Hematopoietic multipotent progenitor cell treated with erythropoietin and hydrocortisone succinate and interleukin-3 and kit ligand, for 6 days (in vitro differentiated cells): ENCODE results near the gene HOXA13.

ENCODE experiments used
- DNase-seq: peaks from one replicate; pipeline ENCODE4 v3.0.0-alpha.2; 2015

The HOXA13 gene

DNA sequence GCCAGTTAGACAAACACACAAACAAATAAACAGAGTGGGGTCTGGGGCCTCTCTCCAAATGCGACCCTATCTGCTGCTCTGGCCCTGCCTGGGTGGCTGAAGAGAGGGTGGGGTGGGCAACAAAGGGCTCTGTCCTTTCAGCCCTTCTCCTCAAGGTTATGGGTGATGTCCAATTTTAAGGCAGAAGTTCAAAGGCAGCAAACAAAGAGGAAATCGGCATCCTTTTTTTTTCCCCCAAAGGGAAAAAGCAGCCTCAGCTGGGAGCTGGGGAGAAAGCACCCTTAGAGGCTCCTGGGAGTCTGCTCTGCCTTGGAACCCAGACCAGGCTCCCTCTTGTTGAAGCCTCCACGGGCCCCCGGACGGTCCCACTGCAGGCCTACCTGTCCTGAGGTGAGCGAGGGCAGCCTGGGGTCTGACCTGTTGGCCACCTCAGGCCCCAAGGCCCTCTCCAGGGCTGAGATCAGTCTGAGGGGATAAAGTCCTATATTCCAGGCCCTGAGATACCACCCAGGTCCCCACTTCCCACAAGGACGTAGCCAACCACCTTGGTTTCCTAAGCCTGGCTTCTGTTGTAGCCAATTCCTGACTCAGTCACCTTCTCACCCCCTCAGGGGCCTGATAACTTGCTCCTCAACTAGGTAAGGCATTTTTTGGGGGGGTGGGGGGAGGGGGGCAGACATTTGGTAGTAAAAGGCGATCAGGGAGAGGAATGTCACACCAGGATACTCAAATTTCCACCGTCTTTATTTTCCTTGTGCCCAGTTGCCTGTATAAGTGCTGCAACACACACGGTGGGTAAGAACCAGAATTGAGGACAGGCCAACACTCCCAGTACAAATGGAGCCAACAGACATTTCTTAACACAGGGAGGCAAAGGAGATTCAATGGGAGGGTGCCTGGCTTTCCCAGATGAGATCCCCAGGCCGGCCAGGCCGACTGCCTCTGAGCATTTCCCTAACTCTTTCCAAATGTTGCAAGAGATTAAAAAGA, 19.2 kb downstream of the HOXA13 start:
- no peak for DNase-seq

DNA sequence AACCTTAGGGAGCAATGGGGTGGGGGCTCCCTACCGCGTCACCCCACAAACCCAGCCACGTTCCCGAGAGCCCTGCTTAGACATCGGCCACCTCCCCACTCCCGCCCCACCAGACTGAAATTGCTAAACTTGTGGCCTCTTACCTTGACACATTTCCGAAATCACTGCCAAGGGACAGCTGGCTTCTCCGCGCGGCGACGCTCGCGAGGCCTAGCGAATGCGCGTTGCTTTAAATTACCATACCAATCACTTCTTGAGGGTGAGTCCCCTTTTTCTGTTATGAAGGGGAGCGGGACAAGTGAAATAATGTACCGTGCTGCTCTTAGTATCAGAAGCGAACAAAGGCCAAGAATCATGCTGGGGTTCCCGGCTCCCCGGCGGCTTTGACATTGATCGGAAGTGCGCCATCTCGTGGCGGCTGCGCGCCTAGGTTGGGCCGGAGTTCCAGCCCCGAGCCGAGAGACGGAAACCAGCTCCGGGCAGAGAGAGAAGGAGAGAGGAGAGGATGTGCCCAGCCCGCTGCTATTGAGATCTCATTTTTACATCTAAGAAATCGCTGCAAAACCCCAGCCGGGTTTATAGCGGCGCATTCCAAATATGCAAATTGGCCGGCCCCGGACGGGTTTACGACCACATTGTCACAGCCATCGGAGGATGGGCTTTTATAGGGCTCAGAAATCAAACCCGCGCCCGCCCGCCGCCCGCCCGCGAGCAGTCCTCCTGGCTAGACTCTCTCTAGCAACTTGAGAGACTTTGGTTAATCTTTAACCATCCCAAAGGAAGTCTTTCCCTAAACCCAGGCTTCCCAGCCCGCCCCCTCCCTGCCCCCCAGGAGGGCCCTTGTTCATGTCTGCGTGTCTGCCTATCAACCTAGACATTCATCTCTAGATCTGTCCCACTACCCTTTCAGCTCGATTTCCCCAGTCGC, 20.1 kb downstream of the HOXA13 start:
- peak; percentile 86 for DNase-seq

DNA sequence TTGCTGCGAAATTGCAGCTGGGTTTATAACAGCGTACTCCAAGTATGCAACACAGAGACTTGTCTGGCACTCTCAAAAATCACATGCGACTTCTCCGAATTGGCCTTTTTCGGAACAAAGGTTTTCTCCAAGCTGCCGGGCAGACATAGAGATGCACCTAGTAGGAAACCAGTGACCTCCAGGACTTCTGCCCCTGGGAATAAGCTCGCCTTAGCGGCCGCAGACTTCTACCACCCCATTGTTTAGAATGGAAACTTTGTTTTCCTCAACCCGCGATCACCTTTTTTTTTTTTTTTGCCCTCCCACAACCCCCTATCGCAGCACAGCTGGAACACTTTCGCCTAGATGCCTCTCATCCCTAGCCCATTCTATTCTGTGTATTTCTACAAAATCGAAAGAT, 20.9 kb downstream of the HOXA13 start:
- no peak for DNase-seq

DNA sequence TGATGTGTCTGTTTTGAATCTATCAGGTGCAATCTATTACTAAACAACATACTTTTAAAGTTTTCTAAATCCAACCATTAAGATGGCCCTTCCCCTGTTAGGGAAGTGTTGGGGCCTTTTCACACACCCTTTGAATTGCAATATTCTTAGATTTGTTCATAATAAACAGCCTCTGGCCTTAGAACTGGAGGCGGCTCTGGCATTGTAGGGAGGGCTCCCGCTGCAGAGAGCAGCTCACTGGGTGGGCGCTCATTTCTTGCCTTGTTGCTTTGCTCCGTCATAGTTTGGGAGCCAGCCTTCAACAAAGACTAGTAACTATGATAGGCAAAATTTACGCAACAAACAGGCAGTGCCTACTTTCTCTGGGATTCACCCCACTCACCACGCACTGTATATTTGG, 21.5 kb downstream of the HOXA13 start:
- no peak for DNase-seq

DNA sequence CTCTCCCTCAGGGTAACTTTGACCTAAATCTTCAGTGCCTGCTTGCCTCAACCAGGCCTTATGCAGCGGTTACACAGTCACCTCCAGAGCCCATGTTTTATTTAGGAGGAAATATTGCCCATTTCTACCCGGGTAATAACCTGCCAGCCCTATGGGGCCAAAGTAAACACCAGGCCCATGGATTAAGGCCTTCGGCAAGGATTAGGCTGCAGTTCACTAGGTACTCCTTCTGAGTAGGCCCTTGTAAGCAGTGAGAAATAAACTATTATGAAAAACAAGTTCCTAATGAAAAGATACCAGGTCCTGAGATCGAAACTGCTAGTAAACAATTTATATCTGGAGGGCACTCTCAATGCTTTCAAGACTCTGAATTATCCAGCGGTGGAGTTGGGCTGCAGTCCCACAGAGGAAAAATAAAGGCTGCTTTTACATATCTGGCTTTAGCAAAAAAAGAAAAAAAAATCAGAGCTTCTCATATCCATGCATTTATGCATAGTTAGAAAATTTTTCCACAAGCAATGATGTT, 22.0 kb downstream of the HOXA13 start:
- DNase-seq, result no peak

DNA sequence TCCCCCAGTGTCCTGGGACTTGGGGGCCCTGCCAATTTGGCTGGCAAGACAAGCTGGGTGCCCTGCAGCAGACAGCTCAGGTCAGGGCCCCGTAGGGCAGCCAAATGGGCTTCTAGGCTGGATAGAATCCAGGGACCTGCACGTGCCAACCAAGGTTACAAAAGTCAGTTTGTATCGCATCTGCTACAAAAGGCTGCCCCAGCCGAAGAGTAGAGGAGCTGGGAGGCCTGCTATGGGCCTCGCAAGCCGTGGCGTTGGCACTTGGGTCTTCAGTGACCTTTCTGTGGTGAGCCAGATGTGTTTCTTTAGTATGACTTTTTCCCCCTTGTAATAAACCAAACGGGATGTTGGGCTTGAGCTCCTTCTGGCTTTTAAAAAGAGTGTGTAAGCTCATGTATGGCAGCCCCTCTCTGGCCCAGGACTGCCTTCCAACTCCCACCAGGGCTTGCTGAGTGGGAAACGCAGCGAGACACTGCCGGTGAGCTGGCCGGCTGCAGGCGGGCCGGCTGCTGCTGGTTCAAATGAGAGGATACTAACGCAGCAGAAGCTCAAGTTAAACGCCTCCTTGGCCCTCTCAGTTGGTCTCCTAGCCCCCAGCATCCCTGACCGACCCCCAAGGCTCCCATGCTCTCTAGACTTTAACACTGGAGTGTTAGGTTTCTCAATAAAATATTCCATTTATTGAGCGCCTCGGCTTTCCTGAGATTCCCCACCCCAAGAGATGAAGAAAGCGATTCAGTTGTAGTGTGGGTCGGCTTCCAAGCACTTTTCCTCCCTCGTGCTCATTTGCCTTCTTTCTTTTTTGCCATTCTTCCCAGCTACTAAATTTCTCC, 22.7 kb downstream of the HOXA13 start:
- DNase-seq, result no peak

DNA sequence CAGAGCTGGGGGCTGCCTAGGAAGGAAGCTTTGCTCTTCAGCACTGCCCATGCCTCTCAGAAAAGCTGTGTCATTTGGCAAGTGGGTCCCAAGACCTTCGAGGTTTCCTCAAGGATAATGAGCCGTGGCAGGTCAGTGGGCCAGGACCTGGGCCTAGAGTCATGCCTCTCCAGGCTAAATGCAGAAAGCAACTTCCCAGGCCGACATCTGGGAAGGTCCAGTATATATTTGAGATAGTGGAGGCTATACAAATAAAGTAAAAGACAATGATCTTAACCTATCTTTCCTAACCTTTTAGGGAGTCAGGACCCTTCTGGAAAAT, 23.4 kb downstream of the HOXA13 start:
- no peak for DNase-seq

DNA sequence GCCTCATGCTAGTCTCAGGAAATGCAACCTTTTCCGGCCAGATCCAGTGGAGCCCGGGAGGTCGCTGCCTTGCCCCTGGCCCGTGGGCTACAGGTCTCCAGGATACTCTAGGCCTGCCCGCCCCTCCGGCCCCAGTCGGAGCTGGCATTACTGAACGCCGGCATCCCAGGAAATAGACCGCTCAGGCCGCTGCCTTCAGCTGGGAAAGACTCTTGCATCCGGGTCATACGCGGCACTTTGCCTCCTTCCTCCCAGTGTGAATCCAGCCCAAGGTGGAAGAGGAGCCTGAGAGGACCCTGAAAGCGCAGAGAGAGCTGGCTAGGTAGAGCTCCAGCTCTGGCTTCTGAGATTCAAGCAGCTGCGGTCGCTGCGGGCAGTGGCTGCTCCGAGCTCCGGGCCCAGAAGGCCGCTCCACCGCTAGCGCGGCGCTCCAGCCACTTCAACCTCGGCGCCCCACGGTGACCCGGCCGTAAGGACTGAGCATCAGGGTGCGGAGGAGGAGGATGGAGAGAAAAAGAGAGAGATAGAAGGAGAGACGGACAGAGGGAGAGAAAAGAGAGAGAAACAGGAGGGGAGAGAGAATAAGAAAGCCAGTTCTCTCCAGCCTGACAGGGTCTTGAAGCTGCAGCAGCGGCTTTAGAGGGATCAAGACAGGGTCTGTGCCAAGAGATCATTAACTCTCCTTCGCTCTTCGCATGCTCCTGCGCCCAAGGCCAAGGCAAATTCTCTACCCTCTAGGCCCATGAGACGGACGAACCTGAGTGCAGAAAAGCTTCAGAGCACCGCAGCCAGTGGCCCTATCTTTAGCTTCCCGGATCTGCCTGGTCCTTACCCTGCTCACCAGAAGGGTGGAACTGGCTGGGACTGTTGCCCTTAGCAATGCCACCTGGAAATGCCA, 24.0 kb downstream of the HOXA13 start:
- no peak for DNase-seq

DNA sequence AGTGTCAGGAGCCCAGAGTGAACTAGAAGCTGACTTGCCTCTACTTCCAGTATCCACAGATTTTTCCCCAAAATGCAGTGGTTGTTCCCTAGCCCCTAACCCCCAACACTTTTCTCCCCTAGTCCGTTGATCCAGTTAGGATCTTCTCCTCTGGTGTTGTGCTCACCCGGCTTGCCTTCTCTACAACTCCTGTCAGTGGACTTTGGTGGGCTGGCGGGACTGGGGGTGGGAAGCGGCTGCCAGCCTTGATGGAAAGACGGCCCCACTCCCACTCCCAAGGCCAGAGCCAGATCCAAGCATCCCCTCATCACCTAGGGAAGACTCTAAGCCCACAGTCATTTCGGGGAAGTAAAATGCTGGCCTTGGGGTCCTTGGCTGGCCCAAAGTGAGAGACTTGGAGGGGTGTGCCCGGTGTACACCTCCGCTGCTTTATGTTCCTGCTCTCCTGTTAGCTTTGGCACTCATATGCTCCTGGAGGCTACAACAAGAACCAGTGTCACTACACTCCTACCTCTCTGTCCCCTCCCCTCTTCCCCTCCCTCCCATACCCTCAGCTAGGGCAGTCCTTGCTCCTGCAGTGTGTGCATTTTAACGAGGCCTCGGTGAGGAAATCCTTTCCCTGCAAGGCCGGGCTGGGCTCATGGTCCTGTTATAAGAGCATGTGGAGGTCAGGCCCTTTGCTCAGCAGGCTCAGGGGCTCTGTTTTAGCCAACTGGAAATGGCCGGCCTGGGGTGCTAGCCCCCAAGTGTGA, 24.8 kb downstream of the HOXA13 start:
- no peak for DNase-seq

DNA sequence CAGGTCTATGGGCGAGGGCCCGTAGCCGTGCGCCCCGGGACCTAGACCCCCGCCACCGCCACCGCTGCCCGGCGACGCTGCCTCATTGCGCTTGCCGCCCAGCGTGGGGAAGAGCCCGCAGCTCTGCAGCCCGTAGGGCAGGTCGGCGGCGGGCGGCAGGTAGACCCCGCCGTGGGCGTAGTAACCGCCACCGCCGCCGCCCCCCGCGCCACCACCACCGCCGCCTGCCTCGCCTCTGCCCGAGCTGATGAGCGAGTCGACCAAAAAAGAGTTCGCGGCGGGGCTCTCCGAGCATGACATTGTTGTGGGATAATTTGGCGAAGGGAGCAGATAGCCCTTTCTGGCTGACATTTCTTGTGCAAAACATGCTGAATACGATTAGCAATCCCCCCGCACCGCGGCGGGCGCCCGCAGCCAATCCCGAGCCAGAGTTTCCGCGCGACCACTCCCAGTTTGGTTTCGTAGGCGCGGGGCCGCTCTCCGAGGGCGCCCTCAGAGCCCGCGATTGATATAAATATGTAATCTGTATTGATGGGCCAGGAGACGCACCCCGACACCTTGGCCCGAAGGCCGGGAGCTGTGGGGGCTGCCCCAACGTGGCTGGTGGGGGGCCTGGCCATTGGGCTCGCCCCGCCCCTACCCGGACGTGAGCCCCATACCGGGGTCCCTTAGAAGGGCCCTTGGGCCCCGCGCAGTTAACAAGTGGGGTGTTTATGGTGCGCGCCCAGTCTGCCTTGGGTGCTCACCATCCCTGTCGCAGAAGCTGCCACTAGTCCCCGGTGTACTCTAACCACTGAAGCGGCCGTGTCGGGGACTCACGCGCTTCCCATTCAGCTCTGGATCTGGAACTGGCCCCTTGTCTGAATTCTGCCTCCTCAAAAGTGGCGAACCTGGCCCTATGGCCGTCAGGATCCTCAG, 25.7 kb downstream of the HOXA13 start, which contains the start of gene HOXA10:
Gene HOXA10 (minus strand): TSS at position 365 of the 918 bp plus-strand sequence. CDS start 14 bp downstream, at position 351.
- peak; percentile 40 for DNase-seq

DNA sequence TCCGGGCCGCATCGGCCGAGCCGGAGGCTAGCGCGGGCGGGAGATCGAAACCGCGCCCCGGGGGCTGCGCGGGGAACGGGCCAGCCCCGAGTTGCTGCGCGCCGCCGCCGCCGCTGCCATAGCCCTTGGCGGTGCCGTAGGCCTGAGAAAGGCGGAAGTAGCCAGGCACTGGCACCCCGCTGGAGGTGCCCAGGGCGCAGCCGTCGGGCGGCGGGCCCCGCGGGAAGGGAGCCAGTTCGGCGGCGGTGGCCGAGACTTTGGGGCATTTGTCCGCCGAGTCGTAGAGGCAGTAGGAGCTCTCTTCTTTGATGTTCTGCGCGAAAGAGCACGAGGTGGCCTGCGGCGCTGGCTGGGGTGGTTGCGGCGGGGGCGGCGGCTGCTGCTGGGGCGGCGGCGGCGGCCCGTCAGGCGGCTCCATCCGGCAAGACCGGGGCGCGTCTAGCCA, 26.4 kb downstream of the HOXA13 start:
- DNase-seq, result peak; percentile 69

DNA sequence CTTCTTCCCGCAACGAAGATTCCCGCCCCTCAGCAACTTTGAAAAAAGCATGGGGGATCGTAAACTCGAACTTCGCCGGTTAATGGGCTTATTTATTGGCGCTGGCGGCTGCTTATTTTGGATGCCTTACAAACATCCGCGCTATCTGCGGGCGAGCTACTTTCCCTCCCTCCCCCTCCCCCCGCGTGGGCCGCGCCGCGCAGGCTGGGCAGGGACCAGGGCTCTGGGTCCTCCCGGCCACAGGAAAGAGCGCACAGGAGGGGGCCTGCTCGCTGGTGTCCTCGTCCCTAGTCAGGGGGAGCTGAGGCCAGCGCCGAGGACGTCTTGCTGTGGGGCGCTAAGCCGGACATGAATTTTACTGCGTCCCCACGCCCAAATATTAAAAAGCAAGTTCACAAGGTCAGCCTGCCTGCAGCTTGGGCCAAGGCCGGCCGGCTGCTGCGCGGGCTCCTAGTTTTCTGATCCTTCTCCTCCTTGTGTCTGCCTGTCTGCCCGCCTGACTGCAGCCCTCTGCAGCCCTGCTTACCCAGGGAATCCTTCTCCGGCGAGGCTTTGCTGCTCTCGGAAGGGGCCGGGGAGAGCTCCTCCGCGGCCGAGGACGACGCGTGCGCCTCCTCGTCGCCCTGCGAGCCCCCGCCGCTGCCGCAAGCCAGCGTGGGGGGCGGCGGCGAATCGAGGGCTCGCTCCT, 26.9 kb downstream of the HOXA13 start:
- peak; percentile 52 for DNase-seq

DNA sequence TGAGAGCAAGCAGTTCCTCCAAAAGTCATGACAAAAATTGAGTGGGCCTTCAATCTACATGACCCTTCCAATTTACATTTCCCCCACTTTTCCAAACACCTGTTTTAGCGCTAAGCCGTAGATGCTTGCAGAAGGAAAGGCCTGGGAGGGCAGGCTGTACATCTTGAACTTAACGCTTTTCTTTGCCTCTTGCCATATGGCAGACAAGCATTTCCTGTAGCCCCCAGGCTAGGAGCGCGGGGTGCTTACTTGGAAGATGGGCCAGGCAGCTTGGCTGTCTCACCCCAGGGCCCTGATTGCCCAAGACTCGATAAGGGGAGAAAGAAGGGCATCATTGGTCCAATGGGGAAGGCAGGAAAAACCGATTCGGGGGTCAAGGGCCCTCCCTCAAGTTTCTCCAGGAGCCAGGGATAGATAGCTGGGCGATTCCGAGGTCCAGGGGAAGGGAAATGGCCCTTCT, 27.5 kb downstream of the HOXA13 start:
- peak; percentile 45 for DNase-seq

DNA sequence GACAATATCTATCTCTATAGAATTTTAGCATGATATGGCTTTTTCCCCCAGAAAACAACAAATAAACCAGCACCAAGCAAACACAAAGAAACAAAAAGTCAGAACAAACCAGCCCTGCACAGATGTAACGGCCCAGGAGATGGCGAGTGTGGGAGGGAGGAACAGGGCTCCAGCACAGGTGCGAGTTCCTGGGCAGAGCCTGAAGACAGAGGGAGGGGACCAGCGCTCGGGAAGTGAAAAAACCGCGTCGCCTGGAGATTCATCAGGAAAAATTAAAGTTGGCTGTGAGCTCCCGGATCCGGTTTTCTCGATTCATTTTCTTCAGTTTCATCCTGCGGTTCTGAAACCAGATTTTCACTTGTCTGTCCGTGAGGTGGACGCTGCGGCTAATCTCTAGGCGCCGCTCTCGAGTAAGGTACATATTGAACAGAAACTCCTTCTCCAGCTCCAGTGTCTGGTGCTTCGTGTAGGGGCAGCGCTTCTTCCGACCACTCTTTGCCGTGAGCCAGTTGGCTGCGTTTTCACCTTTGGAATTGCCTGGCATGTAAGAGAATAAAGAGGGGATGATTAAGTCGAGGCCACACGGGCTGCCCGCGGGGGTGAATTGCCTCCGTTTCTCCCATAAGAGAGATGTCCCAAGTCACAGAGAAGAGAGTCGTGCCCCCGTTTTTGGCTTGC, 28.1 kb downstream of the HOXA13 start:
- DNase-seq, result peak; percentile 59

DNA sequence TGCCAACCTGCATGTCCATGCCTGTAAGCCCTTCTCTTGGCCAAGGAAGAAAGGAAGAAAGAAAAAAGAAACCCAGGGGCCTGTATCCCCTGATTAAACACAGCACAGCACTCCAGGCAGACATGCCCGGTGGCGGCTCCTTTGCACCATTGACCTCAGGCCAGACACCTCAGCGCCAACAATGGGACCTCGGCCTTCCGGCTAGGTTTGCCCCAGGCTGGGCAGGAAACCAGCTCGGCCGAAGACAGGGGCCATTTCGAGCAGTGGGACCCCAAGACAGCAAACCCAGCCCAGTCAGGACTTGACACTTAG, 28.6 kb downstream of the HOXA13 start:
- DNase-seq, result no peak

DNA sequence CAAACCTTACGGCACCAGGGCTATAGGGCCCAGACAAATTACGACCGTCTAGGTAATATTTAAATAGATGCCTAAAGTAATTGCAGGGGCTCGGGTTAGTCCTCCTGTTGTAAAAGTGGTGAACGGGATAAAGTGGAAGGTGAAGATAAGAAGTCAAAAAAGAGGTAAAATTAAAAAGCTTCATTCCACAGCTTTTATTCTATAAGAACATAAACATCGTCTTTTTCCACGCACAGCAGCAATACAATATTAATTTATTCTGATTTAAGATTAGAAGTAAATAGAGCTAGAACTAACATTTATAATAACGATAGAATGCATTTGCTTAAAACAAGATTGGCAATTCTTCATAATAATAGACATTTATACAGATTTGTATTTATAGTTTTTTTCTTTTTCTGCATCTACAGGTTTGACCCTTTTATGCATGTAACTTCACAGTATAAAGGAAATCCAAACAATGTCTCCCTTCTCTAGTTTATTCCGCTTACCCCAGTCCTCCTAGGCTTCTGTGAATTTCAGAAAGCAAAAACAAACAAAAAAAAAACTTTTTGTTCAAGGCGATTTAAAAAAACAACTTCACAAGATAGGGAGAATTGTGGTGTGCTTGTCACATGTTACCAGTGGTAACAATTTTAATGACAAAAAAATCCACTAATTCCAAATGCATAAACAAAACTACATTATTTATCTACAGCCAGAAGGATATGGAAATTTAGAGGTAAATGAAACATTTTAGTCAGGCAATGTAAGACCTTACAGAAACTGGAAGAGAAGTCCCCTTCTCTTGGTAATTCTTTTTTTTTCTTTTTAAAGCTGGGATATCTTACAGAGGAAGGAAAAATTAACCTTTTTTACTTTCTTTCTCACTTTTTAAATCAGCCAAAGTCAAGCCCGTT, 29.2 kb downstream of the HOXA13 start:
- no peak for DNase-seq
